A549 (cell line): ENCODE data around the gene IQGAP2.

Experiments used
- BHLHE40 ChIP-seq: IDR thresholded peaks from 2 replicates; pipeline ENCODE4 v1.6.1; 2012; ENCODE audit warnings: low read depth, low read length, inconsistent platforms
- CTCF ChIP-seq: fragments of >200 bp; sonication (Bioruptor Twin); formaldehyde crosslinking; IDR thresholded peaks from 3 replicates; pipeline ENCODE4 v1.5.1; 2016
- HDAC2 ChIP-seq: fragments of 200-600 bp; sonication (generic); IDR thresholded peaks from 2 replicates; pipeline ENCODE4 v1.6.1; 2016
- HMGXB4 ChIP-seq: fragments of 250-450 bp; sonication (Bioruptor Pico); IDR thresholded peaks from 2 replicates; pipeline ENCODE4 v1.5.0; 2021; ENCODE audit warnings: mild to moderate bottlenecking, moderate library complexity, borderline replicate concordance
- JUN ChIP-seq, 2 experiments: fragments of >200 bp; sonication (Bioruptor Twin); formaldehyde crosslinking; IDR thresholded peaks; 2 replicates in 1 of 2; 3 replicates in 1 of 2; pipeline ENCODE4 v1.6.1; 2016 to 2017
- SMC3 ChIP-seq: fragments of >200 bp; sonication (Bioruptor Twin); formaldehyde crosslinking; IDR thresholded peaks from 3 replicates; pipeline ENCODE4 v1.6.1; 2018; ENCODE audit warnings: inconsistent platforms

GRCh38 chr5:76488969-76489368, 85.9 kb downstream of the IQGAP2 start:
- no peak for TF ChIP-seq HMGXB4 (CRISPR knock-in tag)
- TF ChIP-seq CTCF, result no peak
- TF ChIP-seq SMC3, result no peak
- no peak for TF ChIP-seq JUN (IDR thresholded peaks at IDR 0.05)
- TF ChIP-seq HDAC2, result no peak
- no peak for TF ChIP-seq BHLHE40
